Left hindlimb (tissue), 1 donor: Measurements from ENCODE around the gene DCUN1D4.
"Not testable (repeated sequence)": the region's sequence is repeated elsewhere in the genome, so short reads cannot be mapped to it uniquely, and the experiment has no call there.

Experiments
- DNase-seq: peaks from one replicate; pipeline ENCODE4 v3.0.0-alpha.2; 2018

Gene DCUN1D4

GRCh38 chr4:51855751-51856150 lies 12.8 kb downstream of the DCUN1D4 start:
- DNase-seq, result no peak

DNA sequence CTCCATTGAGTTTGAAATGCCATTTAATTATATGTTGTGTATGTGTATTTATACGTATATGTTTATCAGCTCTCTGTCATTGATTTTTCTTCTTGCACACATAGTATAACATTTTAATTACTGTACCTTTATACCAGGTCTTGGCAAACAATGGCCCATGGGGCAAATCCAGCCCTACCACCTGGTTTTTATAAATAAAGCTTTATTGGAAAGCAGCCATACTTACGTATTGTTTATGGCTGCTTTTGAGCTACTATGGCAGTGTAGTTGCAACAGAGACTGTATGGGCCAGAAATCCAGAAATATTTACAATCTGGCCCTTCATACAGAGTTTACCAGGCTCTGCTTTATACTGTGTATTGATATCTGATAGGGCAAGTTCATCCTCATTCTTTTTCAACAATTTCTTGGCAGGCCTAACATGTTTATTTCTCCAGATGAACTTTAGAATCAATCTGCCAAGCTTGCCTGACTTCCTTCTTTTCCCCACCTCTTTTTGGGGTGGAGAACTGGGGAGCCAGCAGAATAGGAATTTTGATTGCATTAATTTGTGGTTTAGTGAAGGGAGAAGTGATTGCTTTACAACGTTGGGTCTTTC lies 15.8 kb downstream of the DCUN1D4 start:
- no peak for DNase-seq

GRCh38 chr4:51859476-51860031 lies 16.6 kb downstream of the DCUN1D4 start:
- no peak for DNase-seq

- no peak for DNase-seq
Observed at GRCh38 chr4:51862199-51862598, 19.2 kb downstream of the DCUN1D4 start.

DNA sequence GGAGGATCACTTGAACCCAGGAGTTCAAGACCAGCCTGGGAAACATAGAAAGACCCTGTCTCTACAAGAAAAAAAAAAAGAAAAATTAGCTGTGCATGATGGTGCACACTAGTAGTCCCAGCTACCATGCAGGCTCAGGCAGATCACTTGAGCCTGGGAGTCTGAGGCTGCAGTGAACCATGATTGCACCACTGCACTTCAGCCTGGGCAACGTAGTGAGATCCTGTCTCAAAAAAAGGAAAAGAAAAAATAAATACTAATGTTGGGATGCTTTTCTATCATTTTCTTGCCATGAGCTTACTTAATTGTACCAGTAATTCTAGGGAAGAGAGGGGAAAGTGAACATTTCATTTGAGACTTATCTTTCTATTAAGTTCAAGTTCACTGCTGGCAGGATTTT lies 19.8 kb downstream of the DCUN1D4 start:
- DNase-seq, result no peak

DNA sequence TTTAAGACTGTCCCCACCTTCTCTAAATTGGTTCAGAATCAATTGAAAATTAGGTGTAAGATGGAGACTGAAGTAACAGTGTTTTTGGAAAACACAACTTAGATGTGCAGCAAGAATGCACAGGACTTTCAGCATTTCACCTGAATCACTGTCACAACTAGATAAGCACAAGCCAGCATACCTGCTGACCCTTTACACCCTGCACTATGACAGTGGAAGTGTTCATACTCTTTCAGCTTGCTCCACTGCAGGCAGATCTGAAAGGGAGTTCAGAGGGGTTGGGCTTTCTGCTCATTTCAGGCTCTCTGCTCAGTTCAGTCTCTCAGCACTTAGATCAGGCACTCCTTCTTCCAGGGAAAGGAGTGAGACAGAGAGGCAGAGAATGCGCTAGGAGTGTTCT lies 22.8 kb downstream of the DCUN1D4 start:
- no peak for DNase-seq

DNA sequence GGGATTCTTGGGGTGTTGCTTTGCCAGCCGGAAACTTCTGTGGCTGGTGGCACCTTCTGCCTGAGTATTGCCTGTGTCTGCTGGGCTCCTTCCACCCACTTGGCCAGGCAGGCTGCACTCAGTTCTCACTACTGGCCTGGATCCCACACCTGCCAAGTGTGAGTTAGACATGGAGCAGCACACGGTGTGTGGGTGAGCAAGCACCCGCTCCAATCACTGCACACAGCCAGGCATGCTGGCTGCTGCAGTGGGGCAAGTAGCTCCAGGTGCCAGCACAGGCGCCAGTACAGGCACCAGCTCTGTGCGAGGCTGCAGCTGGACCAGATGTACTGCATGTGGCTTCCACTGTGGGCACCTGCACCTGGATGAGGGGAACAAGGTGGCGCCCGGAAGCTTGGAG lies 23.9 kb downstream of the DCUN1D4 start:
- no peak for DNase-seq

- no peak for DNase-seq
Observed at GRCh38 chr4:51867689-51868448, 24.9 kb downstream of the DCUN1D4 start.

GRCh38 chr4:51868449-51868847 lies 25.5 kb downstream of the DCUN1D4 start:
- no peak for DNase-seq

- no peak for DNase-seq
Observed at GRCh38 chr4:51870441-51871188, 27.7 kb downstream of the DCUN1D4 start.

DNA sequence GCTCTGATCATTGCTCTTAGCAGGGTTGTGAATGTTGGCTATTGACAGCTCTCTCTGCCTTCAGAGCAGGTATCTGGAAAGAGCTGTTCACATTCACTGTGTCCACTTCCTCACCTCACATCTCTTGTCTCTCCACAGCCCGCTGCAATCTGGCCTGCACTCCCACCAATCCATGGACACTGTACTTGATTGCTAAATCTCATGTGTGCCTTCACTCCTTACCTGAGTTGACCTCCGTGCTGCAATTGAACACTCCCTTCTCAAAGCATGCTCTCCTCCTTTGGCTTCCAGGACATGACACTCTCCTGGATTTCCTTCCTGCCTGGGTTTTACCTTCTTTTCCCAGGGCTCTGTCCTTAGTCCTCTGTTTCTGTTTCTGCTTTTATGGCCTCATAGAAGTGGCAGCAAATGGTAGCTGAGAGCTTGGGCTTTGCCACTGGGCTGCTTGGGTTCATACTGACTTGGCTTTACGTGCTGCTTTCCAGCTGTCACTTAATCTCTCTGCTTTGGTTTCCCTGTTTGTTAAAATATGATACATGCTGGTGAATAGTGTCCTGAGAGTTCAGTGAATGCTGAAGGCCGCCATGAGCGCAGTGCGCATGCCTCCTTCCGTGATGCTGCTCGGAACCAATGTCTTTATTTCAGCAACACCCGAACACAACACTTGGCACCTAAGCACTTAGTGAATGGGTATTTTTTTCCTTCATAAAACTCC lies 29.5 kb downstream of the DCUN1D4 start:
- DNase-seq, result no peak

- DNase-seq, result no peak
Observed at GRCh38 chr4:51874551-51874950, 31.6 kb downstream of the DCUN1D4 start.

DNA sequence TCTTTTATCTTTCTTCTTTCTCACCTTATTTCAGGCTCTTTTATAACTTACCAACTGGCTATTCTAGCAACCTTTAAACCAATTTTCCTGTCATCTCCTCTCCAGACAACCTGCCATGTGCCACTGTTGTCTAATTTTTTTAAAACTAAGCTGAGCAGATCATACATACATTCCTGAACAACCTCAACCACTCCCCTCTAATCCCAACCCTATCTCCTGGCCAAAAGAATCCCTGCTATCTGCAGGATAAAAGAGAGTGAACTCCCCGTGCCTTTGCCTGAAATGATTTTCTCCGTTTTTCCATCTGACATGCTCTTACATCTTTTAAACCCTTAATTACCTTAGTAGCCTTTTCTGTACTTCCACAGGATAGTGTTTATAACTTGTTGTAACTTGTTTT lies 35.5 kb downstream of the DCUN1D4 start:
- DNase-seq, result no peak

- no peak for DNase-seq
Observed at GRCh38 chr4:51880016-51880915, 37.3 kb downstream of the DCUN1D4 start.

GRCh38 chr4:51884055-51884454 lies 41.1 kb downstream of the DCUN1D4 start:
- DNase-seq, result no peak

DNA sequence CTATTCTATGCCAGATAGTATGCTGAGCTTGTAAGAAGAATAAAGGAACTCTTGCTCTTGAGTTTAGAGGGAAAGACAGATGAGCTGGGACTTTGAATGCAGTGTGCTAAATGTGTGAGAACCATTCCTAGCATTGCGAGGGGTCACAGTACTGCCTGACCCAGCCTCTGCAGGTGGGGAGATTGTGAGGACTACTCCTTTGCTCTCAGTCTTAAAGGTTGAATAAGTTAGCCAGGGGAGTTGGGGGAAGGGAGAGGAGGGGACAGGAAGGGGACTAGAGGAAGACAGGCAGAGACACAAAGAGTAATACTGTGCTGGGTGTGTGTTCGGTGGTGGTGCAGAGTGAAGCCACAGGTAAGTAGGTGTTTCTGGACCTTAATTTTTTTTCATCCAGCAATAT lies 41.7 kb downstream of the DCUN1D4 start:
- no peak for DNase-seq

DNA sequence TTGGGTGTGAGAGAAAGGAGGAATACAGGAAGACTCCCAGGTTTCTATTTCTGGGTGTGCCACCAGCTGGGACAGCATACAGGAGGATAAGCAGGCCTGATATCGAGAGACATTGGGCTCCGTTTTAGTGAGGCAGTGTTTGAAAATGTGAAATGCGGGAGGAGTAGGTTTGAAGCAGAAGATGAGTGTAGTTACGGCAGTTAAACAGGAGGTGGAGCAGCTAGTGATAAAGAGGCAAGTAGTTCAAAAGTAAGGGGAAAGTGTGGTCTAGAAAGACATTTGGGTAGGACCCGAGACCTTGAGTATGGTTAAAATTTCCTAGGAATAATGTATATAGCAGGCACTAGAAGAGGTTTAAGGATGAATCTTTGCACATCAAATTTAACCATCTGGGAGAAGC lies 42.4 kb downstream of the DCUN1D4 start:
- DNase-seq, result no peak

DNA sequence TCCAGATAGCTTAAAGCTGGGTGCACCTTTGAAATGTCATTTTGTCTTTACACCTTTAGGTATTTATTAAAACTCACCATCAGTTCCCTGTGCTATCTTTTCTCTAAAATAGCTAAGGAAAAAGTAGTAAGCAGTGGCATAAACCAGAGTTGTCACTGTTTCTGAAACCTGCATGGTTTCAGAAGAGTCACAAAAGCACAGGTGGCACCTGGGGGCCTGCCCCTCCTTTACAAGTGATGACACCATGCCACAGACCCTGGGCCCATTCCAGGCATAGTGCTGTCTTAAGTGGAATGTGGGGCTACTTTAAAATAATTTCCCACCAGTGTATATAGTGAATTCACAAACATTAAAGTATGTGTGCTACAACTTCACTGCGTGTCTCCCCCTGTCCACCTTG lies 47.8 kb downstream of the DCUN1D4 start:
- DNase-seq, result no peak

GRCh38 chr4:51893402-51893801 lies 50.4 kb downstream of the DCUN1D4 start:
- DNase-seq, result not testable (repeated sequence)

- DNase-seq, result no peak
Observed at GRCh38 chr4:51894059-51894645, 51.2 kb downstream of the DCUN1D4 start.

GRCh38 chr4:51895158-51895557 lies 52.2 kb downstream of the DCUN1D4 start:
- DNase-seq, result no peak
